ENCODE data around the gene LRRK2. TPM values are rescaled to one million over a fixed set of nuclear protein-coding genes. Genes with fewer than 3 reads are reported as not detected.

Gene LRRK2
- total and polyA plus RNA-seq, 4 donors = 7.0 to 42.0 (median 21.1) TPM

DNA sequence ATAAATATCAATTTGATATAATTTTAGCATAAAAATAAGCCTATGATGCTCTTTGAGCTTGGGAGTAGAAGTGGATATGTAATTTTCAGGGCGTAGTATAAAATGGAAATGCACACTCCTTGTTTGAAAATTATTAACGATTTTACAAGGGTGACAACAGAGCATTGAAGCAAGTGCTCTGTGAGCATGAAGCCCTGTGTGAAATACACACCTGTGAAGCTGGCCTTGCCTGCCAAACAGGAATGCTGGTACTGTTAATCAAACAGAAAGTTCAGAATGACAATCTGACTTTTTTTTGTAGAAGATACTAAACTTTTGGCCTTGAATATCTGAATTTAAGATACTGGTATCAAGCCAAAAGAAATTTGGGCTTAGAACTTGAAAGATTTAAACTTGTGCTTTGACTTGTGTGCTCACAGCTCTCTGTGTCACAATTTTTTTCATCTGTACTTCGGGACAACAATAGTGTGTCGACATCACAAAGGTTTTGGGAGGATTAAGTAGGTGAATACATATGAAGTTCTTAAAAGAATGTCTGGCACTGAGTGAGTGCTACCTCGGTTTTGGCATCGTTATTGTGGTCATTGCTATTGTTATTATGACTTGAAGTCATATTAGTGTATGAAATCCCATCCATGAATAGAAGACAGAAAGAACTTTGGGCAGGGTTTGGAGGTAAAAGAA lies 47.3 kb downstream of the LRRK2 start:
- DNase-seq (no peak), ATAC-seq (ENCODE audit: low FRiP score) (no peak)
- H3K4me1 ChIP-seq (ENCODE audit: control insufficient read depth in 1 of 2, insufficient read depth in 2 of 2, low read length in 2 of 2) = no peaks in the 10 kb centered on the region
- WGBS, 2 donors = 87 to 88% methylated on average over 6 of the region's 6 CpGs
- H3K27me3 ChIP-seq (ENCODE audit: control insufficient read depth in 1 of 2, insufficient read depth in 2 of 2, low read length in 1 of 2) = no peaks in the 10 kb centered on the region
- H3K27ac ChIP-seq (ENCODE audit: low read depth in 1 of 2, low read length in 2 of 2) = no peak overlapping the region
- no peak overlapping the region for H3K4me3 ChIP-seq (ENCODE audit: low read length in 2 of 2)
- H3K9me3 ChIP-seq (ENCODE audit: control insufficient read depth, low read length) = no peaks in the 10 kb centered on the region
- intact Hi-C loops (cut with DNase I) = no loop called here
- H3K36me3 ChIP-seq (ENCODE audit: control insufficient read depth in 1 of 2, insufficient read depth in 2 of 2, low read length in 1 of 2) = no peaks in the 10 kb centered on the region

DNA sequence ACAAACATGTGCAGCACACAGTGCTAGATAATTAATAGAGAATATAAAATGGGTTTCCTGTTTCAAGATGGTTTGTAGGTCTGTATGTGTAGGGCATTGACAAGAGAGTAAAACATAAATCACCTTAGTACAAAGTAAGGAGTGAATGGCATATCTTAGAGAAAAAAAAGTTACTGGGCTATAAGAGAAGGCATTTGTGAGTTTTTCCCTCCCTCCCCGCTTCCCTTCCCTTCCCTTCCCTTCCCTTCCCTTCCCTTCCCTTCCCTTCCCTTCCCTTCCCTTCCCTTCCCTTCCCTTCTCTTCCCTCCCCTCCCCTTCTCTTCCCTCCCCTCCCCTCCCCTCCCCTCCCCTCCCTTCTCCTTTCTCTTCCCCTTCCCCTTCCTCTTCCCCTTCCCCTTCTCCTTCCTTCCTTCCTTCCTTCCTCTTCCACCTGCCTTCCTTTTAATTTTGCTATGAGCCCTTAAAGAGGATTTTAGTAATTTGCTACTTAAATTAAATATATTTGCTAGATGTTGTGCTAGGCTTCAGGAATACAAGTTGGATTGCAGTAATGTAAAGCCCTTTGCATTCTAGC lies 57.1 kb downstream of the LRRK2 start:
- Histone ChIP-seq H3K27me3 (ENCODE audit: control insufficient read depth in 1 of 2, insufficient read depth in 2 of 2, low read length in 1 of 2) (no peaks in the 10 kb centered on the region), H3K4me3 (ENCODE audit: low read length in 2 of 2) (no peak overlapping the region), H3K9me3 (ENCODE audit: control insufficient read depth, low read length) (no peaks in the 10 kb centered on the region), H3K27ac (ENCODE audit: low read depth in 1 of 2, low read length in 2 of 2) (no peak overlapping the region), H3K36me3 (ENCODE audit: control insufficient read depth in 1 of 2, insufficient read depth in 2 of 2, low read length in 1 of 2) (peaks cover 0 to 3% of the 10 kb centered on the region in 2 donors), H3K4me1 (ENCODE audit: control insufficient read depth in 1 of 2, insufficient read depth in 2 of 2, low read length in 2 of 2) (peaks cover 0 to 7% of the 10 kb centered on the region in 2 donors)
- no peak for ATAC-seq (ENCODE audit: low FRiP score)
- DNase-seq = no peak
- intact Hi-C loops (cut with DNase I) = no loop called here
- 88 to 90% methylated on average over 1 of the region's 1 CpG for WGBS, 2 donors

DNA sequence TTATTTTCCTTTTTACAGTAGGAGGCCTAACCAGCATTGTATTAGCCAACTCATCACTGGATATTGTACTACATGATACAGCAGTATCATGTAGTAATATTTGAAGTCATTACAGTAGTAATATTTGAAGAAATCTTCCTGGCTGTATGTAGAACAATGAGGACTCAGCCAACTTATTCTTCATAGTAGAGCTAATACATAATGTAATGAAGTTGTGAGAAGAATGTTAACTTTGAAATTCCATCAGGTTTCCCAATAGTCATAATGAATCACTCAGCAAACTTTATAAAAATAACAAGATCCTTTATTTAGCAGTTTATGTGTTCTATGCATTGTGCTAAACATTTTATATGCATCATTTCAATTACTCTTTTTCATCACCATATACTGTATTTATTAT lies 61.8 kb downstream of the LRRK2 start:
- DNase-seq (no peak), ATAC-seq (ENCODE audit: low FRiP score) (no peak)
- Histone ChIP-seq H3K4me1 (ENCODE audit: control insufficient read depth in 1 of 2, insufficient read depth in 2 of 2, low read length in 2 of 2) (peaks cover 0 to 7% of the 10 kb centered on the region in 2 donors), H3K27me3 (ENCODE audit: control insufficient read depth in 1 of 2, insufficient read depth in 2 of 2, low read length in 1 of 2) (no peaks in the 10 kb centered on the region), H3K27ac (ENCODE audit: low read depth in 1 of 2, low read length in 2 of 2) (no peak overlapping the region), H3K36me3 (ENCODE audit: control insufficient read depth in 1 of 2, insufficient read depth in 2 of 2, low read length in 1 of 2) (peaks cover 3% of the 10 kb centered on the region in 2 donors), H3K9me3 (ENCODE audit: control insufficient read depth, low read length) (no peaks in the 10 kb centered on the region), H3K4me3 (ENCODE audit: low read length in 2 of 2) (no peak overlapping the region)
- intact Hi-C loops (cut with DNase I) = no loop called here

DNA sequence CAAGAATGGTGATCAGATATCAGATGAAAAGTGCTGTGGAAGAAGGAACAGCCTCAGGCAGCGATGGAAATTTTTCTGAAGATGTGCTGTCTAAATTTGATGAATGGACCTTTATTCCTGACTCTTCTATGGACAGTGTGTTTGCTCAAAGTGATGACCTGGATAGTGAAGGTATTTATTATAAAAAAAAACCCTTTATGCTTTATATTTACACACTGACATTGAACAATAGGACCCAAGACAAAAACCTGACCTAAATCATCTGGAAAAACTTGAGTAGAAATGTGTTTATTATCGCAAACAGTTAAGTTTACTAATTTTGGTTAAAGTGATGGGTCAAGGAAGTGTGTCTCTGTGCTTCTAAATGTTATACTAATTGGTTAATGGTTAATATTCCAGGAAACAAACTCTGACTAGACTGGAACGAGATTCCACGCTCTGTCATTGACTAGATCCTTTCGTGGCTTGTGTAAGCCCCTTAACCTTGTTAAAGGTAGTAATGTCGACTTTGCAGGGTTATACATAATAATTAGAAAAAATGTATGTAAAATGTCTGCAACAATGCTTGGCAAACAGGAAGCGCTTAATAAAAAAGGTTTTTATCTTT lies 62.7 kb downstream of the LRRK2 start:
- WGBS, 2 donors = 92 to 94% methylated on average over 7 of the region's 7 CpGs
- peaks cover 3 to 5% of the 10 kb centered on the region in 2 donors for H3K36me3 ChIP-seq (ENCODE audit: control insufficient read depth in 1 of 2, insufficient read depth in 2 of 2, low read length in 1 of 2)
- intact Hi-C loops (cut with DNase I) = no loop called here

DNA sequence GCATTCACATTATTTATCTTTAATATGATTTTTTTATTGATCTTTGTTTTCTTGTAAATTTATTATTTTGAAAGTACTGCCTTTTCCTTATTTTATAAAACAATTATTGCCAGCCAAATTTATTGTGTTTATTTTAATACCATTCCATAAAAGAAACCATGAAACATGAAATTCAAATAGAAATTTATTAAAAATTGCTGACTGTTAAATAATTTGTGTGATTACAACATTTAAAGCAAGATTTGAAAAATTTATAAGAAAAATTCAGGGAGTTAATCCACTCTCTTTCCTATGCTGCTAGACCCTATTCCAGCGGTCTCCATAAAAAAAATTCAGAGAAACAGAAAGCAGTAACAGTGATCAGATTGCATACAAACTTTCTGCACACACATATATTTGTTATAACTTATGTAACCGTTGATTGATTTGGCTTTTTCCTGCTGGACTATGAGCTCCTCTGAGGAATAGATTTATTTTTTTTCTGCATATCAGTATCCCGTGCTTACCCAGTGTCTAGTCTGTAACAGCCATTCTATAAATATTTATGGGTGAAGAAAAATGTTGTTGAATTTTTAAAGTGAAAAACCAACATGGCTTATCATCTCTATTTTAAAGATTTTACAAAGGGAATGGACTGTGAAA lies 68.1 kb downstream of the LRRK2 start:
- Histone ChIP-seq H3K9me3 (ENCODE audit: control insufficient read depth, low read length) (no peaks in the 10 kb centered on the region), H3K4me3 (ENCODE audit: low read length in 2 of 2) (no peak overlapping the region), H3K27me3 (ENCODE audit: control insufficient read depth in 1 of 2, insufficient read depth in 2 of 2, low read length in 1 of 2) (no peaks in the 10 kb centered on the region), H3K27ac (ENCODE audit: low read depth in 1 of 2, low read length in 2 of 2) (no peak overlapping the region), H3K36me3 (ENCODE audit: control insufficient read depth in 1 of 2, insufficient read depth in 2 of 2, low read length in 1 of 2) (peaks cover 2 to 5% of the 10 kb centered on the region in 2 donors), H3K4me1 (ENCODE audit: control insufficient read depth in 1 of 2, insufficient read depth in 2 of 2, low read length in 2 of 2) (no peaks in the 10 kb centered on the region)
- 57 to 69% methylated on average over 3 of the region's 3 CpGs for WGBS, 2 donors
- DNase-seq (no peak), ATAC-seq (ENCODE audit: low FRiP score) (no peak)
- intact Hi-C loops (cut with DNase I) = no loop called here

More for the DNA sequence above, 62.7 kb downstream of the LRRK2 start:
- ATAC-seq (ENCODE audit: low FRiP score) (no peak), DNase-seq (no peak)
- Histone ChIP-seq H3K4me1 (ENCODE audit: control insufficient read depth in 1 of 2, insufficient read depth in 2 of 2, low read length in 2 of 2) (peaks cover 0 to 4% of the 10 kb centered on the region in 2 donors), H3K27ac (ENCODE audit: low read depth in 1 of 2, low read length in 2 of 2) (no peak overlapping the region), H3K27me3 (ENCODE audit: control insufficient read depth in 1 of 2, insufficient read depth in 2 of 2, low read length in 1 of 2) (no peaks in the 10 kb centered on the region), H3K4me3 (ENCODE audit: low read length in 2 of 2) (no peak overlapping the region), H3K9me3 (ENCODE audit: control insufficient read depth, low read length) (no peaks in the 10 kb centered on the region)

DNA sequence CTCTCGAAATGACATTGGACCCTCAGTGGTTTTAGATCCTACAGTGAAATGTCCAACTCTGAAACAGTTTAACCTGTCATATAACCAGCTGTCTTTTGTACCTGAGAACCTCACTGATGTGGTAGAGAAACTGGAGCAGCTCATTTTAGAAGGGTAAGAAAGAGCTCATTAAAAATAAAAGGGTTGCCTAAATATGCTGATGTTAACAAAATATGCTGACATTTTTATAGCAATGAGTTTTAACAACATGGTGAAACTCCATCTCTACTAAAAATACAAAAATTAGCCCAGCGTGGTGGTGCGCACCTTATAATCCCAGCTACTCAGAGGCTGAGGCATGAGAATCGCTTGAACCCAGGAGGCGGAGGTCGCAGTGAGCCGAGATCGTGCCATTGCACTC lies 73.5 kb downstream of the LRRK2 start:
- 97 to 99% methylated on average over 8 of the region's 8 CpGs for WGBS, 2 donors
- DNase-seq (no peak), ATAC-seq (ENCODE audit: low FRiP score) (no peak)
- intact Hi-C loops (cut with DNase I) = no loop called here
- Histone ChIP-seq H3K4me1 (ENCODE audit: control insufficient read depth in 1 of 2, insufficient read depth in 2 of 2, low read length in 2 of 2) (no peaks in the 10 kb centered on the region), H3K4me3 (ENCODE audit: low read length in 2 of 2) (no peak overlapping the region), H3K27ac (ENCODE audit: low read depth in 1 of 2, low read length in 2 of 2) (no peak overlapping the region), H3K36me3 (ENCODE audit: control insufficient read depth in 1 of 2, insufficient read depth in 2 of 2, low read length in 1 of 2) (peaks cover 0 to 2% of the 10 kb centered on the region in 2 donors), H3K27me3 (ENCODE audit: control insufficient read depth in 1 of 2, insufficient read depth in 2 of 2, low read length in 1 of 2) (no peaks in the 10 kb centered on the region), H3K9me3 (ENCODE audit: control insufficient read depth, low read length) (no peaks in the 10 kb centered on the region)

DNA sequence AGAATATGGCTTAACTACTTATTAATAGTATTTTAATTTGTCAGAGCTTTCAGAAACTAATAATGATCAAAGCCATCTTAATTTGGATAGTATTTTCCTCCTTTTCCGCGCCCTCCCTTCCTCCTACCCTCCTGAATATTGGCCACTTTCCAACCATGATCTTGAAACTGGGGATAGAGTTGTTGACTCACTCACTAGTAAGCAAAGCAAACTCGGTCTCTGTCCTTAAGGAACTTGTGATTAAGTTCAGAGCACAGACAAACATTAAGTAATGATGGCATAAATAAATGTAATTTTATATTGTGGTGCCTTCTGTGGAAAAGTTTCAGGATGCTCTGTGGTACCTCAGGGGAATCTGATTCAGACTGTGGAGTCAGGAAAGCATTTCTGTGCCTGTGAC lies 75.7 kb downstream of the LRRK2 start:
- H3K36me3 ChIP-seq (ENCODE audit: control insufficient read depth in 1 of 2, insufficient read depth in 2 of 2, low read length in 1 of 2) = peaks cover 0 to 2% of the 10 kb centered on the region in 2 donors
- no peak for DNase-seq
- WGBS, 2 donors = 84 to 90% methylated on average over 3 of the region's 3 CpGs
- no peaks in the 10 kb centered on the region for H3K27me3 ChIP-seq (ENCODE audit: control insufficient read depth in 1 of 2, insufficient read depth in 2 of 2, low read length in 1 of 2)
- ATAC-seq (ENCODE audit: low FRiP score) = no peak
- intact Hi-C loops (cut with DNase I) = no loop called here
- no peaks in the 10 kb centered on the region for H3K9me3 ChIP-seq (ENCODE audit: control insufficient read depth, low read length)
- H3K4me1 ChIP-seq (ENCODE audit: control insufficient read depth in 1 of 2, insufficient read depth in 2 of 2, low read length in 2 of 2) = no peaks in the 10 kb centered on the region
- no peak overlapping the region for H3K27ac ChIP-seq (ENCODE audit: low read depth in 1 of 2, low read length in 2 of 2)
- H3K4me3 ChIP-seq (ENCODE audit: low read length in 2 of 2) = no peak overlapping the region

DNA sequence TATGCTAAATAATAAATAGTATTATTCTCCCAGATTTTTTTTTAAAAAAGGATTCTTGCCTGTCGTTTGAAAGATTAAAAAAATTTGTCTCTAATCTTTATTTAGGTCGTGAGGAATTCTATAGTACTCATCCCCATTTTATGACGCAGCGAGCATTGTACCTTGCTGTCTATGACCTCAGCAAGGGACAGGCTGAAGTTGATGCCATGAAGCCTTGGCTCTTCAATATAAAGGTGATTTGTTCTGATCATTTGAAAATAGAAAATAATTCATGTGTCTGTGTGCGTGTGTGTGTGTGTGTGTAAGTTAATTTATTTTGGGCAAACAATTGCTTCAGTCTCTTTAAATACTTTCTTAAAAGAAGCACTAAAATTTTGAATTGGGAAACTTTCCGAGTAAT lies 84.2 kb downstream of the LRRK2 start:
- H3K4me1 ChIP-seq (ENCODE audit: control insufficient read depth in 1 of 2, insufficient read depth in 2 of 2, low read length in 2 of 2) = no peaks in the 10 kb centered on the region
- no peak overlapping the region for H3K4me3 ChIP-seq (ENCODE audit: low read length in 2 of 2)
- intact Hi-C loops (cut with DNase I) = no loop called here
- no peak for ATAC-seq (ENCODE audit: low FRiP score)
- WGBS, 2 donors = 79 to 87% methylated on average over 6 of the region's 6 CpGs
- no peaks in the 10 kb centered on the region for H3K27me3 ChIP-seq (ENCODE audit: control insufficient read depth in 1 of 2, insufficient read depth in 2 of 2, low read length in 1 of 2)
- H3K36me3 ChIP-seq (ENCODE audit: control insufficient read depth in 1 of 2, insufficient read depth in 2 of 2, low read length in 1 of 2) = no peaks in the 10 kb centered on the region
- DNase-seq = no peak
- no peaks in the 10 kb centered on the region for H3K9me3 ChIP-seq (ENCODE audit: control insufficient read depth, low read length)
- H3K27ac ChIP-seq (ENCODE audit: low read depth in 1 of 2, low read length in 2 of 2) = no peak overlapping the region
